GM18526 (cell line): ENCODE measurements around the gene MDM1.

ENCODE experiments used
- POLR2A ChIP-seq: IDR thresholded peaks from 3 replicates; pipeline ENCODE4 v1.6.1; 2011; ENCODE audit not compliant: insufficient read length; ENCODE audit errors: extremely low read depth

Gene MDM1

GRCh38 chr12:68306564-68306963 lies 25.6 kb downstream of the MDM1 start:
- TF ChIP-seq POLR2A: no peak

GRCh38 chr12:68305278-68305677 lies 26.9 kb downstream of the MDM1 start:
- TF ChIP-seq POLR2A: no peak

GRCh38 chr12:68304626-68305025 lies 27.5 kb downstream of the MDM1 start:
- no peak for TF ChIP-seq POLR2A

DNA sequence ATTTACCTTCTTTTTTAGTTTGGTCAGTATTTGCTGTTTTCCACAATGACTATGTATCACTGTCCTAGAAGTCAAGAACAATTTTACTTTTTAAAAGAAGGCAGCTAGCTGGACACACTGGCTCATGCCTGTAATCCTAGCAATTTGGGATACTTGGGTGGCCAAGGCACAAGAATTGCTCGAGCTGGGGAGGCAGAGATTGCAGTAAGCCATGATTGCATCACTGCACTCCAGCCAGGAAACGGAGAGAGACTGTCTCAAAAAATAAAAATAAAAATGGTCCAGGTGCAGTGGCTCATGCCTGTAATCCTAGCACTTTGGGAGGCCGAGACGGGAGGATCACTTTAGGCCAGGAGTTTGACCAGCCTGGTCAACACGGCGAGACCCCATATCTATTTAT lies 28.3 kb downstream of the MDM1 start:
- no peak for TF ChIP-seq POLR2A

DNA sequence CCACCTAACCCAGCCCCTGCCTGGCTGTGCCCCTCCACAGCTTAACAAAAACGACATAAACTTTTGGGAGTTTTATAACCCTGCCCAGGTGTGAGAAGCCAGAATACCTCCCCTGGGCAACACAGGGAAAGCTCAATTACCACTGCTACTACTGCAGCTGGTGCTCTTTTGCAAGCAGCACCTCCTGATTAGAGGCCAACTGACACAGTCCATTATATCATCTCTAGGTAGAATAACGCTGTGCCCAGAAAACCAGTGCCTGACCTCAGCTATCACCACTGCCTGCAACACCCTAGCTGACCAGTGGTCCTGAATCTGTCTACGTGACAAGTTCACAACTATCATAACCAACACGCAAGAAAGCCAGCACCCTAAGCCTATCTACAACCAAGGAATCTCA lies 34.2 kb downstream of the MDM1 start:
- TF ChIP-seq POLR2A: no peak

- no peak for TF ChIP-seq POLR2A
Measured at GRCh38 chr12:68294251-68294650, 37.9 kb downstream of the MDM1 start.

GRCh38 chr12:68293347-68293746 lies 38.8 kb downstream of the MDM1 start:
- TF ChIP-seq POLR2A: no peak

GRCh38 chr12:68292151-68292943 lies 39.8 kb downstream of the MDM1 start:
- no peak for TF ChIP-seq POLR2A

DNA sequence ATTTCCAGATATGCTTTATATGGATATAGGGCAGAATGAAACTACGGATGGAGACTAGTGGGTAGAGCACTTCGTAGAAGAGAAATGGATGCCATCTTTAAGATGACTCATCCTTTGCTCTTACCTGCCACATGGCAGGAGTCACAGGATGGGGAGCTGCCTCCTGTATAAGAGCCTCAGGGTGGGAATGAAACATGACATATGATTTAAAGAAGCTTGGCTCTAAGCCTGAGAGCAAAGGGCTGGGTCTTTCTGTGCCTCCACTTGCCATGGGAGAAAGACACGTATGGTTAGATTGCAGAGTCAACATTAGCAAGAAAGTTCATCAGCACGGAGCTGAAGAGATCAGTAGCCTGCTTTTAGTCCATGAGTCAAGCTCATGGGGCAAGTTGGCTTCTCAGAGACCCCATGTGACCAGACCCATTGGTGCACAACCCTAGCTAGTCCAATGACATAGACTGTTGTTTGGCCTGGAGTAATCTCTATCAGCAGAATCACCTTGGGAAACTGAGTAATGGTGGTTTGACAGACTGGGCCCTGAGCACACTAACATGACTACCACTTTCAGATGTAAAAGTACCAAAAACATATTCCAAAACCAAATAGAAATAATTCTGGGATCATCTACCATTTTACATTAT lies 40.6 kb downstream of the MDM1 start:
- no peak for TF ChIP-seq POLR2A

GRCh38 chr12:68290126-68290525 lies 42.0 kb downstream of the MDM1 start:
- TF ChIP-seq POLR2A: no peak

DNA sequence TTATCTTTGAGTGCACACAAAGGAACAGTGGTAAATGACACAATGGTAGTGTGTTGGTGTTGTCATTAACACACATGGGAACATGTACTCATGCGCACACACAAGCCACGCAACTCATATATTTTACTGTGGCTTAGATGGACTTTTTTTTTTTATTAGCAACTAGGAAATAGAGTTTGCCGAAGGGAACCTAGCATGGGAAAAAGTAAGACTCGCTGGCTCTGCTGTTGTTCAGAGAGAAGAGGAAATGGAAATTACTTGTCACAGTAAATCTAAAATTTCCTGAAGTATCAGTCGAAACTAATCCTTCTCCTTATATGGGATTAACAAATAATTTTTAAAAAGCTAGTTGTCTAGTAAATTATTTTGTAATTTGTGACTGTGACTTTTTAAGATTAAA lies 45.1 kb downstream of the MDM1 start:
- TF ChIP-seq POLR2A: no peak

DNA sequence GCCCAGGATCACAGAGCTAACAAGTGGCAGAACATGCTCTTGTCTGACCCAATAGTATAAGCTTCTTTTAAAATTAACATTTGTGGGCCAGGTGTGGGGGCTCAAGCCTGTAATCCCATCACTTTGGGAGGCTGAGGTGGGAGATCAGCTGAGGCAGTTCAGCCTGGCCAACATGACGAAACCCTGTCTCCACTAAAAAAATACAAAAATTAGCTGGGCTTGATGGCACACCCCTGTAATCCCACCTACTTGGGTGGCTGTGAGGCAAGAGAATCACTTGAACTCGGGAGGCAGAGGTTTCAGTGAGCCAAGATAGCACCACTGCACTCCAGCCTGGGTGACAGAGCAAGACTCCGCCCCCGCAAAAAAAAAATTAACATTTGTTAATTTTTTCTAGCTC lies 45.8 kb downstream of the MDM1 start:
- TF ChIP-seq POLR2A: no peak

DNA sequence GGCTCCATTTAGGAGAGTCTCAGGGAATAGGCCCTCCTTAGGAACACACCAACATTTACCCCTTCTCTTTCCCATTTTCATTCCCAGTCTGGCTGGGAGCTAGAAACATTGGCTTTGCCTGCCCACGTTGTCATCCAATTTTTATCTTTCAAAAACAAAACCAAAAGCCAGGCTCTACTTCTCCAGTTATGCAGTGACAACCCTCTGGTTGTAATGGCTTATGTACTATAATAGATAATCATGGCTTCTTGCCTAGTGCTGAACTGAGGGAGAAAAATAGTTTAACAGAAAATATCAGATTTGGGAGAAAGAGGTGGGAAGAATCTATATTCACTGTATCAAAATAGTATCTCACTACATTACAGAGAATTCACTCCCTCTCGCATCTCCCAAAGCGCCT lies 46.6 kb downstream of the MDM1 start:
- no peak for TF ChIP-seq POLR2A

GRCh38 chr12:68281322-68282077 lies 50.7 kb downstream of the MDM1 start:
- TF ChIP-seq POLR2A: no peak

- TF ChIP-seq POLR2A: no peak
Measured at GRCh38 chr12:68280240-68280639, 51.9 kb downstream of the MDM1 start.
